OCI-M1 (cell line): ENCODE measurements around the gene OLFM3.
A peak's percentile ranks its signal among the peaks of the same experiment; 100 is the strongest.

Experiments
- DNase-seq: peaks from one replicate; lab custom pipeline; 2025; lab: John Stamatoyannopoulos, UW

OLFM3 gene

GRCh38 chr1:101846820-101847219 lies 149.9 kb downstream of the OLFM3 start:
- no peak for DNase-seq

GRCh38 chr1:101843160-101843559 lies 153.6 kb downstream of the OLFM3 start:
- no peak for DNase-seq

- DNase-seq, result no peak
Measured at GRCh38 chr1:101841824-101842223, 154.9 kb downstream of the OLFM3 start.

- DNase-seq, result no peak
Measured at GRCh38 chr1:101835988-101836387, 160.7 kb downstream of the OLFM3 start.

GRCh38 chr1:101833312-101833711 lies 163.4 kb downstream of the OLFM3 start:
- no peak for DNase-seq

- DNase-seq, result no peak
Measured at GRCh38 chr1:101826416-101826815, 170.3 kb downstream of the OLFM3 start.

GRCh38 chr1:101820071-101820470 lies 176.7 kb downstream of the OLFM3 start:
- DNase-seq, result peak; percentile 73

- DNase-seq, result no peak
Measured at GRCh38 chr1:101816262-101816661, 180.5 kb downstream of the OLFM3 start.

GRCh38 chr1:101798417-101798816 lies 198.3 kb downstream of the OLFM3 start:
- no peak for DNase-seq

- DNase-seq, result no peak
Measured at GRCh38 chr1:101797722-101798121, 199.0 kb downstream of the OLFM3 start.

- peak; percentile 95 for DNase-seq
Measured at GRCh38 chr1:101781201-101781831, 215.4 kb downstream of the OLFM3 start.

GRCh38 chr1:101769520-101769919 lies 227.2 kb downstream of the OLFM3 start:
- peak; percentile 38 for DNase-seq

- DNase-seq, result no peak
Measured at GRCh38 chr1:101757985-101758384, 238.7 kb downstream of the OLFM3 start.

- DNase-seq, result no peak
Measured at GRCh38 chr1:101756411-101756810, 240.3 kb downstream of the OLFM3 start.
